GM23338 (cell line): ENCODE data around the gene EPHA6. TPM values are rescaled to one million over a fixed set of nuclear protein-coding genes. Genes with fewer than 3 reads are reported as not detected.
A peak's percentile ranks its signal among the peaks of the same experiment; 100 is the strongest.

ENCODE experiments used
- ATAC-seq: fragments of 200-7000 bp; cut with Tn5 transposase; 3 replicates; pipeline ENCODE4 v1.9.1; 2020
- DNase-seq: peaks from one replicate; pipeline ENCODE4 v3.0.0-alpha.2; 2015; ENCODE audit warnings: low spot score
- H2AFZ ChIP-seq: fragments of 200-600 bp; sonication (generic); 2 replicates; pipeline ENCODE4 v1.8.0; 2016; ENCODE audit warnings: antibody characterized with exemption, mild to moderate bottlenecking, moderate library complexity
- H3F3A ChIP-seq: fragments of 200-600 bp; sonication (generic); replicated peaks from 2 replicates; pipeline ENCODE4 v1.8.0; 2017; ENCODE audit warnings: antibody characterized with exemption, mixed run types, low read depth
- H3K27ac ChIP-seq: fragments of 200-600 bp; sonication (generic); 2 replicates; pipeline ENCODE4 v1.6.1; 2016; ENCODE audit warnings: low read depth
- H3K27me3 ChIP-seq: fragments of 200-600 bp; sonication (generic); 2 replicates; pipeline ENCODE4 v1.8.0; 2016; ENCODE audit warnings: mild to moderate bottlenecking, mixed run types, moderate library complexity; ENCODE audit not compliant: insufficient read depth
- H3K36me3 ChIP-seq: fragments of 200-600 bp; sonication (generic); 2 replicates; pipeline ENCODE4 v1.8.0; 2016; ENCODE audit warnings: mild to moderate bottlenecking; ENCODE audit not compliant: insufficient read depth
- H3K4me1 ChIP-seq: fragments of 200-600 bp; sonication (generic); 2 replicates; pipeline ENCODE4 v1.8.0; 2016; ENCODE audit warnings: mild to moderate bottlenecking, moderate library complexity; ENCODE audit not compliant: insufficient read depth
- H3K4me2 ChIP-seq: fragments of 200-600 bp; sonication (generic); 2 replicates; pipeline ENCODE4 v1.7.1; 2017; ENCODE audit warnings: mixed run types
- H3K4me3 ChIP-seq: fragments of 200-600 bp; sonication (generic); 2 replicates; pipeline ENCODE4 v1.6.1; 2016; ENCODE audit warnings: mixed run types
- H3K79me2 ChIP-seq: fragments of 200-600 bp; sonication (generic); replicated peaks from 2 replicates; pipeline ENCODE4 v1.8.0; 2017; ENCODE audit warnings: mild to moderate bottlenecking; ENCODE audit not compliant: insufficient read depth
- H3K9me2 ChIP-seq: fragments of 200-600 bp; sonication (generic); 2 replicates; pipeline ENCODE4 v1.8.0; 2017; ENCODE audit not compliant: insufficient read depth
- H4K20me1 ChIP-seq: fragments of 200-600 bp; sonication (generic); replicated peaks from 2 replicates; pipeline ENCODE4 v1.8.0; 2017; ENCODE audit warnings: mild to moderate bottlenecking; ENCODE audit not compliant: insufficient read depth
- H3K27ac Mint-ChIP-seq: 2 replicates; pipeline ENCODE4 v1.8.0; 2020; ENCODE audit warnings: inconsistent platforms, mild to moderate bottlenecking, moderate library complexity, mixed read lengths
- H3K27me3 Mint-ChIP-seq: 3 replicates; pipeline ENCODE4 v1.8.0; 2022; ENCODE audit warnings: low read depth, mild to moderate bottlenecking, moderate library complexity, mixed read lengths, inconsistent platforms; ENCODE audit not compliant: insufficient read depth, poor library complexity
- H3K36me3 Mint-ChIP-seq: 3 replicates; pipeline ENCODE4 v1.8.0; 2021; ENCODE audit warnings: low read depth, mild to moderate bottlenecking, inconsistent platforms, moderate library complexity, mixed read lengths
- H3K4me1 Mint-ChIP-seq: 3 replicates; pipeline ENCODE4 v1.8.0; 2020; ENCODE audit warnings: mild to moderate bottlenecking, inconsistent platforms, mixed read lengths
- H3K4me3 Mint-ChIP-seq: 3 replicates; pipeline ENCODE4 v1.8.0; 2021; ENCODE audit warnings: moderate library complexity, mild to moderate bottlenecking, inconsistent platforms, mixed read lengths
- H3K9me3 Mint-ChIP-seq: 3 replicates; pipeline ENCODE4 v1.8.0; 2020; ENCODE audit warnings: moderate library complexity, mild to moderate bottlenecking, inconsistent platforms, mixed read lengths
- CREB1 ChIP-seq: fragments of 250-450 bp; sonication (Bioruptor Pico); IDR thresholded peaks from 2 replicates; pipeline ENCODE4 v1.5.0; 2020; ENCODE audit warnings: low read depth, mild to moderate bottlenecking, moderate library complexity
- EZH2 ChIP-seq: fragments of 200-600 bp; sonication (generic); IDR thresholded peaks from one replicate; pipeline ENCODE4 v1.8.0; 2017; ENCODE audit warnings: antibody characterized with exemption, mild to moderate bottlenecking, low read depth; ENCODE audit not compliant: unreplicated experiment
- POLR2AphosphoS5 ChIP-seq: IDR thresholded peaks from 2 replicates; pipeline ENCODE4 v1.6.1; 2016; ENCODE audit warnings: antibody characterized with exemption, low read depth
- STAT1 ChIP-seq: IDR thresholded peaks from one replicate; pipeline ENCODE4 v1.6.1; 2016; ENCODE audit warnings: antibody characterized with exemption; ENCODE audit not compliant: unreplicated experiment
- ZNF331 ChIP-seq: fragments of 250-450 bp; sonication (Bioruptor Pico); IDR thresholded peaks from 2 replicates; pipeline ENCODE4 v1.5.0; 2020; ENCODE audit warnings: low read depth, mild to moderate bottlenecking, moderate library complexity
- ZNF462 ChIP-seq: fragments of 250-450 bp; sonication (Bioruptor Pico); IDR thresholded peaks from 2 replicates; pipeline ENCODE4 v1.5.0; 2020; ENCODE audit warnings: mild to moderate bottlenecking, moderate library complexity
- polyA plus RNA-seq: library from polyadenylated mRNA; unstranded; fragments of >200 nt; fragmentation: Nextera tagmentation; extraction: Ambion mirVana; gene quantifications from 2 replicates; pipeline ENCODE4 v1.2.1, GENCODE V29; 2016
- total RNA-seq: library from RNA; depleted of rRNA; stranded (reverse); fragments of >200 nt; shearing (Covaris generic); gene quantifications from 2 replicates; pipeline ENCODE4 v1.2.3, GENCODE V29; 2014
- TF ChIP-seq, protein P1 (sequence below): IDR thresholded peaks from 2 replicates; pipeline ENCODE4 v1.6.1; 2016; ENCODE audit warnings: antibody characterized with exemption
- TF ChIP-seq, protein P2 (sequence below), 2 experiments: fragments of 200-600 bp in 1 of 2; sonication (generic) in 1 of 2; conservative IDR thresholded peaks; 2 replicates each; pipeline versions ENCODE4 v1.5.1 to v1.6.1; 2016 to 2017; ENCODE audit warnings: antibody characterized with exemption in 2 of 2, low read depth in 2 of 2, mild to moderate bottlenecking in 2 of 2, moderate library complexity in 1 of 2

The EPHA6 gene
- total and polyA plus RNA-seq, 2 experiments from 2014 or later, result 0.37 to 2.6 TPM

DNA sequence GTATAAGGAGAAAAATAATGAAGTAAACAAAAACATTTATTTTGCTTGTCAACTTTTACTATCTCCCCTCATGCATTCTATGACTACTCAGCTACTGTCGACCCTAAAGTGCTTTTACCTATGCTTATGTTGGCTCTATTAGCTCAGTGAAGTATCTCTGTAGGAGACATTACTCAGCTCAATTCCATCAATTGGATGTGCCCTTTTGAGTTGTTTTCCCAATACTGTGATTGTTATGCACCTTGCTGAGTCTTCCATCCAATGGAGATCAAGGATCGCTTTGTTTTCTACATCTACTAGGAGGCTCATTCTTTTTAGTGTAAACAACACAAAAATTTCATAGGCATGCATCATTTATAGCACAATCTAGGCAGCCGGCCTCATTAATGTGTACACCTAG is 546.4 kb downstream of the EPHA6 start (continued):
- peak; percentile 59; the same call in 1 of the 2 replicates for TF ChIP-seq ZNF462 (CRISPR knock-in tag)
- no peak for TF ChIP-seq EZH2
- TF ChIP-seq ZNF331 (CRISPR knock-in tag), result no peak
- TF ChIP-seq POLR2AphosphoS5, result no peak
- TF ChIP-seq CREB1 (CRISPR knock-in tag), result no peak
- TF ChIP-seq STAT1, result no peak
- TF ChIP-seq, protein P1, sequence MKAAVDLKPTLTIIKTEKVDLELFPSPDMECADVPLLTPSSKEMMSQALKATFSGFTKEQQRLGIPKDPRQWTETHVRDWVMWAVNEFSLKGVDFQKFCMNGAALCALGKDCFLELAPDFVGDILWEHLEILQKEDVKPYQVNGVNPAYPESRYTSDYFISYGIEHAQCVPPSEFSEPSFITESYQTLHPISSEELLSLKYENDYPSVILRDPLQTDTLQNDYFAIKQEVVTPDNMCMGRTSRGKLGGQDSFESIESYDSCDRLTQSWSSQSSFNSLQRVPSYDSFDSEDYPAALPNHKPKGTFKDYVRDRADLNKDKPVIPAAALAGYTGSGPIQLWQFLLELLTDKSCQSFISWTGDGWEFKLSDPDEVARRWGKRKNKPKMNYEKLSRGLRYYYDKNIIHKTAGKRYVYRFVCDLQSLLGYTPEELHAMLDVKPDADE, result no peak

GRCh38 chr3:97384583-97384982 is 570.2 kb downstream of the EPHA6 start:
- no peaks in the 10 kb centered on the region for H3K79me2 ChIP-seq
- no peak overlapping the region for H3K4me2 ChIP-seq
- H3K4me3 ChIP-seq, result no peak overlapping the region
- no peaks in the 10 kb centered on the region for H3K27me3 ChIP-seq
- DNase-seq (no peak), ATAC-seq (no peak)
- TF ChIP-seq, protein P2, sequence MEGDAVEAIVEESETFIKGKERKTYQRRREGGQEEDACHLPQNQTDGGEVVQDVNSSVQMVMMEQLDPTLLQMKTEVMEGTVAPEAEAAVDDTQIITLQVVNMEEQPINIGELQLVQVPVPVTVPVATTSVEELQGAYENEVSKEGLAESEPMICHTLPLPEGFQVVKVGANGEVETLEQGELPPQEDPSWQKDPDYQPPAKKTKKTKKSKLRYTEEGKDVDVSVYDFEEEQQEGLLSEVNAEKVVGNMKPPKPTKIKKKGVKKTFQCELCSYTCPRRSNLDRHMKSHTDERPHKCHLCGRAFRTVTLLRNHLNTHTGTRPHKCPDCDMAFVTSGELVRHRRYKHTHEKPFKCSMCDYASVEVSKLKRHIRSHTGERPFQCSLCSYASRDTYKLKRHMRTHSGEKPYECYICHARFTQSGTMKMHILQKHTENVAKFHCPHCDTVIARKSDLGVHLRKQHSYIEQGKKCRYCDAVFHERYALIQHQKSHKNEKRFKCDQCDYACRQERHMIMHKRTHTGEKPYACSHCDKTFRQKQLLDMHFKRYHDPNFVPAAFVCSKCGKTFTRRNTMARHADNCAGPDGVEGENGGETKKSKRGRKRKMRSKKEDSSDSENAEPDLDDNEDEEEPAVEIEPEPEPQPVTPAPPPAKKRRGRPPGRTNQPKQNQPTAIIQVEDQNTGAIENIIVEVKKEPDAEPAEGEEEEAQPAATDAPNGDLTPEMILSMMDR (conservative IDR thresholded peaks at IDR 0.05; ENCODE audit: low read depth in 2 of 2), result no peak
- no peak overlapping the region for H2AFZ ChIP-seq
- no peak overlapping the region for H3K27ac ChIP-seq
- Mint-ChIP-seq H3K4me3 (no peak overlapping the region), H3K36me3 (peaks cover 35% of the 10 kb centered on the region), H3K27me3 (peaks cover 3% of the 10 kb centered on the region), H3K27ac (no peak overlapping the region), H3K9me3 (peaks cover 35% of the 10 kb centered on the region), H3K4me1 (peaks cover 6% of the 10 kb centered on the region)
- no peaks in the 10 kb centered on the region for H4K20me1 ChIP-seq
- 0 out of 2 replicates have a peak, but pooled peaks cover 3% of the 10 kb centered on the region for H3K36me3 ChIP-seq
- peaks cover 15% of the 10 kb centered on the region for H3K4me1 ChIP-seq
- no peaks in the 10 kb centered on the region for H3K9me2 ChIP-seq
- no peaks in the 10 kb centered on the region for H3F3A ChIP-seq
